Measurements from ENCODE around the gene MTMR4. TPM values are rescaled to one million over a fixed set of nuclear protein-coding genes. Genes with fewer than 3 reads are reported as not detected.
"Not testable (repeated sequence)": the region's sequence is repeated elsewhere in the genome, so short reads cannot be mapped to it uniquely, and the experiment has no call there.

MTMR4 gene
- total RNA-seq, 1 donor from 2014 or later, result 46.3 TPM

DNA sequence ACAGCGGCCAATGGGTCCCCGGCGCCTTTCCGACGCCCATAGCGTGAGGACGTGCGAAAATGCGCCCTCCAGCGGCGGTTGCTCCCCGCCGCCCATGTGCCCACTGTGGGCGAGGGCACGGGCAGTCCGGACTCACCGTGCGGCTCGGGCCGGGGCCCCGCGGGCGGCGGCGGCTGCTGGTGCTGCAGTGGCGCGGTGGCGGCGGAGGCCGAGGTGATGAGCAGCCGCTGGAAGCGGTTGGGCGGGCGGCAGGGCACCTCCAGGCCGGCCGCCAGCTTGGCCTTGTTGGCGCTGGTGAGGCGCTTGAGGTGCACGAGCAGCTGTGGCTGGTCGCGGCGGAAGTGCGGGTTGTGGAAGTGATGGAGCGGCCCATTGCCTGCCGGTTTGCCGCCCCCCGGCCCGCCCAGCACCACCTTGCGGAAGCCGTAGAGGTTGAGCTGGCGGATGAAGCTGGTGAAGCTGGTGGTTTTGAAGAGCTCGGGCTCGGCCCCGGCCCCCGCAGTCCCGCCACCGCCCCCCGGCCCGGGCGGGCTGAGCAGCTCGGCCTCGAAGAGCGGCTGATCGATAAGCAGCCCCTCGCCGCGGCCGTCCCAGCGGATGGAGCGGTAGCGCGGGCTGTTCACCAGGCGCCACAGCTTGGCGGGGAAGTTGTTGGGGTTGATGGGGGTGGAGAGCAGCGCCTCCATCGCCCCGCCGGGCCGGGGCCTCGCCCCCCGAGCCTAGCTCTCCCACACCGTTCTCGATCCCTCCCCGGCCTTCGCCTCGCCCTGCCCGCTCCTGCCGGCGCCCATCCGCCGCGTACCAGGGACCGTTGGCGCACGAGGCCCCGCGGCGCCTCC, 26.6 kb downstream of the MTMR4 start, which contains the start of gene HSF5:
TSS of gene HSF5 (minus strand) at position 820 of the 839 bp plus-strand sequence. CDS start at position 686, 134 bp downstream.
- DNase-seq (ENCODE audit: low read depth), result no peak
- TF ChIP-seq, protein P1, sequence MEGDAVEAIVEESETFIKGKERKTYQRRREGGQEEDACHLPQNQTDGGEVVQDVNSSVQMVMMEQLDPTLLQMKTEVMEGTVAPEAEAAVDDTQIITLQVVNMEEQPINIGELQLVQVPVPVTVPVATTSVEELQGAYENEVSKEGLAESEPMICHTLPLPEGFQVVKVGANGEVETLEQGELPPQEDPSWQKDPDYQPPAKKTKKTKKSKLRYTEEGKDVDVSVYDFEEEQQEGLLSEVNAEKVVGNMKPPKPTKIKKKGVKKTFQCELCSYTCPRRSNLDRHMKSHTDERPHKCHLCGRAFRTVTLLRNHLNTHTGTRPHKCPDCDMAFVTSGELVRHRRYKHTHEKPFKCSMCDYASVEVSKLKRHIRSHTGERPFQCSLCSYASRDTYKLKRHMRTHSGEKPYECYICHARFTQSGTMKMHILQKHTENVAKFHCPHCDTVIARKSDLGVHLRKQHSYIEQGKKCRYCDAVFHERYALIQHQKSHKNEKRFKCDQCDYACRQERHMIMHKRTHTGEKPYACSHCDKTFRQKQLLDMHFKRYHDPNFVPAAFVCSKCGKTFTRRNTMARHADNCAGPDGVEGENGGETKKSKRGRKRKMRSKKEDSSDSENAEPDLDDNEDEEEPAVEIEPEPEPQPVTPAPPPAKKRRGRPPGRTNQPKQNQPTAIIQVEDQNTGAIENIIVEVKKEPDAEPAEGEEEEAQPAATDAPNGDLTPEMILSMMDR (IDR thresholded peaks at IDR 0.05; ENCODE audit: insufficient read depth, low read length, poor library complexity, severe bottlenecking), result peak; percentile 26
- H3K36me3 ChIP-seq (ENCODE audit: control insufficient read depth, insufficient read depth, low read length), result peaks cover 5% of the 10 kb centered on the region
- peak within 1 kb of the TSS; percentile 20 for H3K4me3 ChIP-seq (ENCODE audit: low read depth, low read length)
- H3K27me3 ChIP-seq (ENCODE audit: control insufficient read depth, insufficient read depth, low read length), result no peaks in the 10 kb centered on the region

DNA sequence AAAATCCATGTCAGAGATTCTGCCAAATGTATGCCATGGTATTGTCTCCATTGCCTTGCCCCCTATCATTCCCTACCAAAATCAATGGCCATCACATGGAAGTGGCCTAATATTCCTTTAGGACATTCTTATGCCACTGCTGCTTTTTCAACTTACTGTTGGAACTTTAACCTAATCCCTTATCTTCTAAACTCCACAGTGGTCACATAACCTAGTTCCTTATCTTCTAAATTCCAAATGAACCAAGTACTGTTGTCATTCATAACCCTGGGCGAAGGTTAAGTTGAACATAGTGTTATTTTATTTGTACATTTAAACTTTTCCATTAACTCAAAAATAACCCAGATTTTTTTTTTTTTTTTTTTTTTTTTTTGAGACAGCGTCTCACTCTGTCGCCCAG, 29.8 kb downstream of the MTMR4 start:
- H3K27me3 ChIP-seq (ENCODE audit: control insufficient read depth, insufficient read depth, low read length), result no peaks in the 10 kb centered on the region
- TF ChIP-seq, protein P1 (IDR thresholded peaks at IDR 0.05; ENCODE audit: insufficient read depth, low read length, poor library complexity, severe bottlenecking), result no peak
- DNase-seq (ENCODE audit: low read depth), result no peak
- H3K4me3 ChIP-seq (ENCODE audit: low read depth, low read length), result no peak overlapping the region
- peaks cover 2% of the 10 kb centered on the region for H3K36me3 ChIP-seq (ENCODE audit: control insufficient read depth, insufficient read depth, low read length)

DNA sequence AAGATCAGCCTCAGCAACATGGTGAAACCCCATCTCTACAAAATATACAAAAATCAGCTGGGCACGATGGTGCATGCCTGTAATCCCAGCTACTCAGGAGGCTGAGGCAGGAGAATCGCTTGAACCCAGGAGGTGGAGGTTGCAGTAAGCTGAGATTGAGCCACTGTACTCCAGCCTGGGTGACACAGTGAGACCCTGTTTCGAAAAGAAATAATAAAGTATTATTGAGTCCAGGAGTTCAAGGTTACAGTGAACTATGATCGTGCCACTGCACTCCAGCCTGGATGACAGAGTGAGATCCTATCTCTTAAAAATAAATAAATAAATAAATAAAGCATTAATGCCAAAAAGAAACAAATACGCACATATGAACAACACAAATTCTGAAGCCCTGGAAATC, 32.6 kb downstream of the MTMR4 start:
- not testable (repeated sequence) for H3K4me3 ChIP-seq (ENCODE audit: low read depth, low read length); H3K36me3 ChIP-seq (ENCODE audit: control insufficient read depth, insufficient read depth, low read length); DNase-seq (ENCODE audit: low read depth); H3K27me3 ChIP-seq (ENCODE audit: control insufficient read depth, insufficient read depth, low read length)

DNA sequence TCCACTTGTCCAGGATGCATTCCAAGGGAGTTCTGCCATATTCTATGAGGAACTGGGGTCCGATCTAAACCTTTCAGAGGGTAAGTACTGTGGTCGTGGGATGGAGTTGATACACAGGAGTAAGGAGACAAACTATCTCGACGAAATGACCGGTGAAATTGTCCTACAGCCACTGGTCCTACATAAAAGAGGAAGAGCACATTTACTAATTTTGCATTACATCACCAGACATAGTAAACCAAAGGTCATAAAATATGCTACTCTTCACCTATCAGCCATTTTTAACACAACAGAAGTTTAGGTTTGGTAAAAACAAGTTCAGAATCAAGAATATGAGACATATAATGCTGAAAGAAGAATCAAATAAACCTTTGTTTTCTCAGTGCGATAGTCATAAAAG, 34.3 kb downstream of the MTMR4 start:
- Histone ChIP-seq H3K4me3 (ENCODE audit: low read depth, low read length) (no peak overlapping the region), H3K36me3 (ENCODE audit: control insufficient read depth, insufficient read depth, low read length) (no peaks in the 10 kb centered on the region), H3K27me3 (ENCODE audit: control insufficient read depth, insufficient read depth, low read length) (no peaks in the 10 kb centered on the region)
- no peak for DNase-seq (ENCODE audit: low read depth)
- TF ChIP-seq, protein P1 (IDR thresholded peaks at IDR 0.05; ENCODE audit: insufficient read depth, low read length, poor library complexity, severe bottlenecking), result no peak

DNA sequence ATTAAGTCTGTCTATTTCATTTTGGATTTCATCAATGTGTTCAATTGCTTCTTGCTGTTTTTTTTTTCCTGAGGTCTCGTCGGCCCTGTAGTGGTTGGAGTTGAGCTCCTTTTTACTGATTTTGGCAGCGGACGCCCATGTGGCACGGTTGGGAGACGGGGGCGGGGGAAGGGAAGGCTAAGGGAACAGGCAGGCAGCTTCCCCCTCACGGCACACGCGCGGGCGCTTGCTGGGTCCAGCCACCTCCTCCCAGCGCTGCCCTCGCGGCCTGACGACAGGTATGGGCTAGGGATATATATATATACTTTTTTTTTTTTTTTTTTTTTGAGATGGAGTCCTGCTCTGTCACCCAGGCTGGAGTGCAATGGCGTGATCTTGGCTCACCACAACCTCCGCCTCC, 37.6 kb downstream of the MTMR4 start:
- H3K36me3 ChIP-seq (ENCODE audit: control insufficient read depth, insufficient read depth, low read length), result no peaks in the 10 kb centered on the region
- no peak overlapping the region for H3K4me3 ChIP-seq (ENCODE audit: low read depth, low read length)
- no peaks in the 10 kb centered on the region for H3K27me3 ChIP-seq (ENCODE audit: control insufficient read depth, insufficient read depth, low read length)
- TF ChIP-seq, protein P1 (IDR thresholded peaks at IDR 0.05; ENCODE audit: insufficient read depth, low read length, poor library complexity, severe bottlenecking), result no peak
- no peak for DNase-seq (ENCODE audit: low read depth)

DNA sequence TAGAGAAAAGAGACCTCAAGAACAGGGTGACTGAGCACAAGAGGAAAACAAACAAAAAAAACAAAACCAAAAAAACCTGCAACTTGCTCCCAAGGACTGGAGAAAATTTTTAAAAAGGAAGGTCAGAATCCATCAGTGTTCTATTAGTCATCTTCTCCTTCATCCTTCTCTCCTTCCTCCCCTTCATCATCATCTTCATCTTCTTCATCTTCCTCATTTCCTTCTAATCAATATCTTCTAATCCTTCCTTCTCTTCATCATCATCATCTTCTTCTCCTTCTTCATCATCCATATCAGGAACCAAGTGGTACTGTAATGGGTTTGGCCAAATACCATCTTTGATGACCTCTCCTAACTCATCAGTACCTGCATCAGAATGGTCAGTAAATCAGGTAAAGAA, 38.5 kb downstream of the MTMR4 start:
- H3K36me3 ChIP-seq (ENCODE audit: control insufficient read depth, insufficient read depth, low read length), result no peaks in the 10 kb centered on the region
- no peak overlapping the region for H3K4me3 ChIP-seq (ENCODE audit: low read depth, low read length)
- DNase-seq (ENCODE audit: low read depth), result no peak
- TF ChIP-seq, protein P1 (IDR thresholded peaks at IDR 0.05; ENCODE audit: insufficient read depth, low read length, poor library complexity, severe bottlenecking), result no peak
- H3K27me3 ChIP-seq (ENCODE audit: control insufficient read depth, insufficient read depth, low read length), result no peaks in the 10 kb centered on the region
